GM12878 (cell line): ENCODE data around the gene CACFD1. TPM values are rescaled to one million over a fixed set of nuclear protein-coding genes. Genes with fewer than 3 reads are reported as not detected.

Source experiments
- ATAC-seq: fragments of 200-7000 bp; cut with Tn5 transposase; 3 replicates; pipeline ENCODE4 v1.9.1; 2020; ENCODE audit warnings: mild to moderate bottlenecking, moderate library complexity
- BruUV-seq: library from RNA; stranded (reverse); fragments of 400-500 nt; replicated peaks from 2 replicates; lab custom pipeline; 2021; lab: Mats Ljungman, UMichigan
- CTCF ChIA-PET: fragments of 300-600 bp; sonication (Branson Sonifier 250); formaldehyde crosslinking; extraction: SDS; loops from one replicate; lab custom pipeline; 2021; ENCODE audit warnings: inconsistent platforms; lab: Yijun Ruan, JAX
- POLR2A ChIA-PET: fragments of 350-600 bp; formaldehyde crosslinking; extraction: SDS; loops from one replicate; lab custom pipeline; 2021; ENCODE audit warnings: inconsistent platforms; lab: Charles Lee
- RAD21 ChIA-PET: fragments of 300-600 bp; sonication (Branson Sonifier 250); formaldehyde crosslinking; loops from one replicate; lab custom pipeline; 2023; ENCODE audit warnings: antibody characterized with exemption; ENCODE audit not compliant: unreplicated experiment; lab: Charles Lee
- SMC1A ChIA-PET: fragments of 300-600 bp; sonication (Branson Sonifier 250); formaldehyde crosslinking; loops from one replicate; lab custom pipeline; 2023; ENCODE audit not compliant: unreplicated experiment, uncharacterized antibody; lab: Charles Lee
- DNase-seq: peaks from one replicate; pipeline ENCODE4 v3.0.0-alpha.2; 2011; ENCODE audit warnings: low read depth, low spot score
- FAIRE-seq: peaks from 3 replicates; lab custom pipeline; 2011; peaks lifted over from hg19 to GRCh38; lab: Jason Lieb, UNC
- H2AFZ ChIP-seq: 2 replicates; pipeline ENCODE4 v1.6.0; 2011; ENCODE audit warnings: low read depth, low read length, control low read depth; ENCODE audit not compliant: control insufficient read depth
- H3K27ac ChIP-seq: 2 replicates; pipeline ENCODE4 v1.5.1; 2011; ENCODE audit warnings: control low read depth; ENCODE audit not compliant: control insufficient read depth, insufficient read depth
- H3K27me3 ChIP-seq, 2 experiments: replicated peaks in 1 of 2; 2 replicates each; pipeline versions ENCODE4 v1.6.0 to v1.6.1; 2011; ENCODE audit warnings: low read length in 1 of 2; ENCODE audit not compliant: control insufficient read depth in 2 of 2, insufficient read depth in 2 of 2
- H3K36me3 ChIP-seq, 2 experiments: 2 replicates each; pipeline ENCODE4 v1.5.1; 2011; ENCODE audit warnings: low read length in 1 of 2; ENCODE audit not compliant: control insufficient read depth in 2 of 2, insufficient read depth in 2 of 2
- H3K4me1 ChIP-seq: 2 replicates; pipeline ENCODE4 v1.6.1; 2011; ENCODE audit warnings: mild to moderate bottlenecking, low read length, moderate library complexity, mixed read lengths; ENCODE audit not compliant: control insufficient read depth, insufficient read depth
- H3K4me2 ChIP-seq: 2 replicates; pipeline ENCODE4 v1.6.0; 2011; ENCODE audit warnings: control low read depth; ENCODE audit not compliant: control insufficient read depth, insufficient read depth
- H3K4me3 ChIP-seq: fragments of 200-600 bp; sonication (generic); 2 replicates; pipeline ENCODE4 v1.5.1; 2016
- H3K79me2 ChIP-seq: 2 replicates; pipeline ENCODE4 v1.6.0; 2011; ENCODE audit warnings: low read length; ENCODE audit not compliant: control insufficient read depth, insufficient read depth
- H3K9ac ChIP-seq: 2 replicates; pipeline ENCODE4 v1.8.0; 2011; ENCODE audit warnings: low read length, control low read depth, mixed read lengths; ENCODE audit not compliant: control insufficient read depth, insufficient read depth
- H3K9me3 ChIP-seq: replicated peaks from 3 replicates; pipeline ENCODE4 v1.5.1; 2011; ENCODE audit warnings: mild to moderate bottlenecking, low read length; ENCODE audit not compliant: control insufficient read depth, insufficient read depth
- H4K20me1 ChIP-seq: 2 replicates; pipeline ENCODE4 v1.6.0; 2011; ENCODE audit not compliant: control insufficient read depth, insufficient read depth
- BHLHE40 ChIP-seq, 2 experiments: fragments of 450-650 bp in 1 of 2; IDR thresholded peaks; 2 replicates each; pipeline ENCODE4 v1.6.1; 2011 to 2017; ENCODE audit warnings: low read depth in 2 of 2, borderline replicate concordance in 1 of 2, improper control_type of control experiment in 1 of 2, low read length in 1 of 2, mild to moderate bottlenecking in 1 of 2
- CHD4 ChIP-seq: fragments of 200-600 bp; sonication (generic); IDR thresholded peaks from 2 replicates; pipeline ENCODE4 v1.6.1; 2016; ENCODE audit warnings: mild to moderate bottlenecking
- DPF2 ChIP-seq: fragments of 450-650 bp; IDR thresholded peaks from 2 replicates; pipeline ENCODE4 v1.6.1; 2017; ENCODE audit warnings: mild to moderate bottlenecking
- LARP7 ChIP-seq: fragments of 450-650 bp; IDR thresholded peaks from 2 replicates; pipeline ENCODE4 v1.6.1; 2017; ENCODE audit warnings: mild to moderate bottlenecking
- RAD21 ChIP-seq: IDR thresholded peaks from 2 replicates; pipeline ENCODE4 v1.6.1; 2011; ENCODE audit warnings: mild to moderate bottlenecking, low read depth, low read length, moderate library complexity; ENCODE audit not compliant: insufficient read depth
- RAD51 ChIP-seq: fragments of 450-650 bp; IDR thresholded peaks from 2 replicates; pipeline ENCODE4 v1.6.1; 2016; ENCODE audit warnings: moderate library complexity, mild to moderate bottlenecking, inconsistent platforms
- SMARCA5 ChIP-seq: fragments of 450-650 bp; IDR thresholded peaks from 2 replicates; pipeline ENCODE4 v1.6.1; 2017; ENCODE audit warnings: mild to moderate bottlenecking
- SMC3 ChIP-seq: IDR thresholded peaks from 2 replicates; pipeline ENCODE4 v1.6.1; 2011; ENCODE audit warnings: low read length, improper control_type of control experiment, borderline replicate concordance
- WGBS: methylation state at CpG from one replicate; pipeline ENCODE4 v1.1.6; 2016; ENCODE audit warnings: low lambda C conversion rate; ENCODE audit not compliant: insufficient replicate concordance, insufficient coverage; ENCODE audit errors: missing lambda C conversion rate; 5-methylcytosine and 5-hydroxymethylcytosine counted together
- in situ Hi-C: fragments of 300-500 bp; cut with MboI; formaldehyde crosslinking; loops from 9 replicates; pipeline ENCODE4 v1.14.3; 2018; ENCODE audit warnings: mixed read lengths
- intact Hi-C: fragments of 100-400 bp; cut with micrococcal nuclease; formaldehyde crosslinking; loops from one replicate; pipeline ENCODE4 v1.14.2; 2022; ENCODE audit not compliant: unreplicated experiment
- polyA plus RNA-seq, 11 experiments: library from polyadenylated mRNA; depleted of rRNA in 4 of 11; unstranded in 6 of 11; stranded (reverse) in 5 of 11; fragments of >200 nt; fragmentation: Nextera tagmentation in 4 of 11; fragmentation: Illumina TruSeq in 1 of 11; extraction: Ambion mirVana in 4 of 11; extraction: Trizol in 1 of 11; gene quantifications; 1 replicate in 1 of 11; 2 replicates in 10 of 11; pipeline versions ENCODE4 v1.2.1 to v1.2.3, GENCODE V29; 2011 to 2016; ENCODE audit warnings: inconsistent platforms in 2 of 11, missing spikeins in 2 of 11, low read depth in 1 of 11
- total RNA-seq, 4 experiments: library from RNA; depleted of rRNA in 3 of 4; stranded (reverse); fragments of >200 nt in 3 of 4; fragmentation: Illumina TruSeq in 1 of 4; extraction: Trizol in 1 of 4; gene quantifications; 2 replicates each; pipeline versions ENCODE4 v1.2.1 to v1.2.3, GENCODE V29; 2013 to 2021
- TF ChIP-seq, protein P1 (sequence below), 3 experiments: IDR thresholded peaks in 2 of 3; conservative IDR thresholded peaks in 1 of 3; 2 replicates each; pipeline ENCODE4 v1.5.1; 2011; ENCODE audit warnings: low read depth in 3 of 3, low read length in 3 of 3, mild to moderate bottlenecking in 3 of 3, control low read depth in 2 of 3, moderate library complexity in 2 of 3, inconsistent platforms in 1 of 3, mixed read lengths in 1 of 3; ENCODE audit not compliant: control insufficient read depth in 2 of 3, insufficient read depth in 1 of 3; ENCODE audit errors: extremely low read depth in 1 of 3

CACFD1 gene
- total and polyA plus RNA-seq, 10 of the 15 experiments (the other 5 are each of a cell fraction or from before 2014, with no cell fraction given), result 0.09 to 5.8 (median 1.4) TPM; not detected in 1

DNA sequence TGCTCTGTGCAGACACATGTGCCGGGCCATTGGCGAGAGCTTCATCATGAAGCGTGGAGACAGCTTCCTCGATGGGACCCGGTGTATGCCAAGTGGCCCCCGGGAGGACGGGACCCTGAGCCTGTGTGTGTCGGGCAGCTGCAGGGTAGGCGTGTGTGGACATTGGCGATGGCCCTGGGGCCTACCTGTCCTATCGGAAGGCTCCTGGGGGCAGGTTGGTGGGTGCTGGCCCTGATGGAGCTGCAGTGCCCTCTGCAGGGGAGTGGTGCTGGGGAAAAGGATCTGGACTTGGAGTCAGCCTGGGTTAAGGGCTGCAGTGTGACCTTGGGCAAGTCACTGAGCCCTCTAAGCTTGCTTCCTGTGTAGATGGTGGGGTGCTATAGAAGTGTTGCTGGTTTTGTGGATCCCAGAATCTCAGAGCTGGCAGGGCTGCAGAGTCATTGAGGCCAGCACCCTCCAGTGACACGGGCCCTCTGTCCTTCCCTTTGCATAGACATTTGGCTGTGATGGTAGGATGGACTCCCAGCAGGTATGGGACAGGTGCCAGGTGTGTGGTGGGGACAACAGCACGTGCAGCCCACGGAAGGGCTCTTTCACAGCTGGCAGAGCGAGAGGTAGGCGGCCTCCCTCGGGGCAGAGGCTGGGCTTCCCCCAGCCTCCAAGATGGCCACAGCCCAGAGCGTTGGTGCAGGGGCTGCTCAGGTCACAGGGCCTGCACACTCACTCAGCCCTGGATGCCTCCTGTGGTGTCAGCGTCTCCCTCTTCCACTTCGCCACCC, 21.8 kb upstream of the CACFD1 start:
- SMC1A ChIA-PET, result interaction anchor here (0.8 to 1.3 kb wide), 4 partner anchors 15 to 252 kb away, joined by 3 to 5 read pairs (median 3); partner anchors contain the start of genes ADAMTS13 and SURF6
- DNase-seq, result no peak
- Histone ChIP-seq H2AFZ (no peak overlapping the region), H3K4me2 (no peak overlapping the region), H3K27me3 (no peaks in the 10 kb centered on the region), H3K36me3 (no peaks in the 10 kb centered on the region), H3K9ac (no peak overlapping the region), H3K79me2 (no peaks in the 10 kb centered on the region), H3K27ac (no peak overlapping the region), H3K9me3 (no peaks in the 10 kb centered on the region), H4K20me1 (no peaks in the 10 kb centered on the region), H3K4me3 (no peak overlapping the region), H3K4me1 (peaks cover 4% of the 10 kb centered on the region; the same call in 1 of the 2 replicates)
- in situ Hi-C loops, result no loop called here
- intact Hi-C loops, result loop anchor here (1.0 kb wide), 1 partner anchor 31 kb away; no protein-coding TSS in a partner anchor
- no TSS peak for BruUV-seq
- TF ChIP-seq DPF2, result no peak
- TF ChIP-seq, protein P1, sequence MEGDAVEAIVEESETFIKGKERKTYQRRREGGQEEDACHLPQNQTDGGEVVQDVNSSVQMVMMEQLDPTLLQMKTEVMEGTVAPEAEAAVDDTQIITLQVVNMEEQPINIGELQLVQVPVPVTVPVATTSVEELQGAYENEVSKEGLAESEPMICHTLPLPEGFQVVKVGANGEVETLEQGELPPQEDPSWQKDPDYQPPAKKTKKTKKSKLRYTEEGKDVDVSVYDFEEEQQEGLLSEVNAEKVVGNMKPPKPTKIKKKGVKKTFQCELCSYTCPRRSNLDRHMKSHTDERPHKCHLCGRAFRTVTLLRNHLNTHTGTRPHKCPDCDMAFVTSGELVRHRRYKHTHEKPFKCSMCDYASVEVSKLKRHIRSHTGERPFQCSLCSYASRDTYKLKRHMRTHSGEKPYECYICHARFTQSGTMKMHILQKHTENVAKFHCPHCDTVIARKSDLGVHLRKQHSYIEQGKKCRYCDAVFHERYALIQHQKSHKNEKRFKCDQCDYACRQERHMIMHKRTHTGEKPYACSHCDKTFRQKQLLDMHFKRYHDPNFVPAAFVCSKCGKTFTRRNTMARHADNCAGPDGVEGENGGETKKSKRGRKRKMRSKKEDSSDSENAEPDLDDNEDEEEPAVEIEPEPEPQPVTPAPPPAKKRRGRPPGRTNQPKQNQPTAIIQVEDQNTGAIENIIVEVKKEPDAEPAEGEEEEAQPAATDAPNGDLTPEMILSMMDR (IDR thresholded peaks at IDR 0.05 in 2 of 3, conservative IDR thresholded peaks at IDR 0.05 in 1 of 3; ENCODE audit: control insufficient read depth in 2 of 3, extremely low read depth in 1 of 3, insufficient read depth in 1 of 3, low read depth in 3 of 3, low read length in 3 of 3), result peak; percentile 57 to 82 (median 71)
- TF ChIP-seq SMARCA5, result peak; percentile 51; the same call in 1 of the 2 replicates
- TF ChIP-seq CHD4, result no peak
- TF ChIP-seq SMC3, result peak; percentile 52; the same call in 1 of the 2 replicates
- peak in 1 of 2 experiments; percentile 73; a peak in 1 of 4 replicates for TF ChIP-seq BHLHE40 (IDR thresholded peaks at IDR 0.05; ENCODE audit: borderline replicate concordance in 1 of 2, low read depth in 2 of 2, low read length in 1 of 2)
- no peak for TF ChIP-seq LARP7
- TF ChIP-seq RAD21, result peak; percentile 72
- no peak for TF ChIP-seq RAD51
- CTCF ChIA-PET, result interaction anchor here (0.7 to 2.3 kb wide), 19 partner anchors 12 to 251 kb away, joined by 3 to 15 read pairs (median 4); partner anchors contain the start of genes CACFD1 and STKLD1
- WGBS, result 6% methylated on average over 19 of the region's 20 CpGs
- ATAC-seq, result peak; percentile 94
- FAIRE-seq, result no peak
- POLR2A ChIA-PET, result no interaction called here
- RAD21 ChIA-PET, result interaction anchor here (0.6 to 2.5 kb wide), 9 partner anchors 12 to 248 kb away, joined by 3 to 7 read pairs (median 4); partner anchors contain the start of gene CACFD1
